Retinal pigment epithelial cell (primary cell): ENCODE measurements around the gene ANKRD10.
"Not testable (repeated sequence)": the region's sequence is repeated elsewhere in the genome, so short reads cannot be mapped to it uniquely, and the experiment has no call there.

Experiments used
- DNase-seq: peaks from one replicate; pipeline ENCODE4 v3.0.0-alpha.2; 2010; ENCODE audit warnings: low read depth
- H3K4me3 ChIP-seq: 2 replicates; pipeline ENCODE4 v1.5.1; 2011; ENCODE audit warnings: mild to moderate bottlenecking, low read length, control low read depth, moderate library complexity
- TF ChIP-seq, protein P1 (sequence below): conservative IDR thresholded peaks from 2 replicates; pipeline ENCODE4 v1.5.1; 2011; ENCODE audit warnings: low read depth, low read length, control low read depth, inconsistent platforms

ANKRD10 gene

DNA sequence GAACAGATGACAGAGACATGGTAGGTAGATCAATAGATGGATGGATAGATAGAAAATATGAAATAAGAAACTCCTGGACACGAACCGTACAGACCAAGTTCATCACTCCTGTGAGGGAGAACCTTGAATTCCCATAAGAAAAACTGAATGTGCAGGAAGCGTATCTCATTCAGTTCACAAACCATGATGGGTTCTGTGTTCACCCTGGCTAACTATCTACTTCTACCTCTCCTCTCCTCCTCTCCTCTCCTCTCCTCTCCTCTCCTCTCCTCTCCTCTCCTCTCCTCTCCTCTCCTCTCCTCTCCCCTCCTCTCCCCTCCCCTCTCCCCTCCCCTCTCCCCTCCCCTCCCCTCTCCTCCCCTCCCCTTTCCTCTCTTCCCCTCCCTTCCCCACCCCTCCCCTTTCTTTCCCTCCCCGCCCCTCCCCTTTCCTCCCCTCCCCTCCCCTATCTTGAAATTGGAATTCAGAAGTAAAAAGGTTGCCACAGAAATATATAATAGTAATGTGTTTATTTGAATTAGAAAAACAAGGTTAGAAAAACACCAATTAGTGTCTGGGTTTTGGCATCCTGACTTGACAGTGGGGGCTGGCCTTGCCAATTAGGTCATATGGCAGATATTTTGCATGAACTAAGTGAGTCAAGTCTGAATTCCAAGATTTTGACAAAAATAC lies 75.9 kb downstream of the ANKRD10 start:
- TF ChIP-seq, protein P1, sequence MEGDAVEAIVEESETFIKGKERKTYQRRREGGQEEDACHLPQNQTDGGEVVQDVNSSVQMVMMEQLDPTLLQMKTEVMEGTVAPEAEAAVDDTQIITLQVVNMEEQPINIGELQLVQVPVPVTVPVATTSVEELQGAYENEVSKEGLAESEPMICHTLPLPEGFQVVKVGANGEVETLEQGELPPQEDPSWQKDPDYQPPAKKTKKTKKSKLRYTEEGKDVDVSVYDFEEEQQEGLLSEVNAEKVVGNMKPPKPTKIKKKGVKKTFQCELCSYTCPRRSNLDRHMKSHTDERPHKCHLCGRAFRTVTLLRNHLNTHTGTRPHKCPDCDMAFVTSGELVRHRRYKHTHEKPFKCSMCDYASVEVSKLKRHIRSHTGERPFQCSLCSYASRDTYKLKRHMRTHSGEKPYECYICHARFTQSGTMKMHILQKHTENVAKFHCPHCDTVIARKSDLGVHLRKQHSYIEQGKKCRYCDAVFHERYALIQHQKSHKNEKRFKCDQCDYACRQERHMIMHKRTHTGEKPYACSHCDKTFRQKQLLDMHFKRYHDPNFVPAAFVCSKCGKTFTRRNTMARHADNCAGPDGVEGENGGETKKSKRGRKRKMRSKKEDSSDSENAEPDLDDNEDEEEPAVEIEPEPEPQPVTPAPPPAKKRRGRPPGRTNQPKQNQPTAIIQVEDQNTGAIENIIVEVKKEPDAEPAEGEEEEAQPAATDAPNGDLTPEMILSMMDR, result no peak
- no peak for DNase-seq
- H3K4me3 ChIP-seq, result no peak overlapping the region

DNA sequence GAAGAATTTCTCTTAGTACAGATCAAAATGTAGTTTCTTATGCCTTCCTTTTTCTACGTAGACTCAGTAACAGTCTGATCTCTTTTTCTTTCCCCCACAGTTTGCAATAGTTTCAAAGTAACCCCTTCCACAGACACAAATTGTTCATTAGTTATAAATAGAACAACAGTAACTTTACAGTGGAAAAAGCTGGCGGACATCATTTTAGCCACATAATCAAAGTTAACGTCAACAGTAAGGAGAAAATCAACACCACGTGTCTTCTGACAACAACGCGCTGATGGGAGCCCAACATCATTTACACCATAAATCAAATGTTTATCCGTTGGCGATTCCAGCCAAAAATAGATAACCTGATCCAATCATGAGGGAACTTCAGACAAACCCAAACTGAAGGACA lies 76.8 kb downstream of the ANKRD10 start:
- H3K4me3 ChIP-seq, result no peak overlapping the region
- TF ChIP-seq, protein P1, result no peak
- no peak for DNase-seq

DNA sequence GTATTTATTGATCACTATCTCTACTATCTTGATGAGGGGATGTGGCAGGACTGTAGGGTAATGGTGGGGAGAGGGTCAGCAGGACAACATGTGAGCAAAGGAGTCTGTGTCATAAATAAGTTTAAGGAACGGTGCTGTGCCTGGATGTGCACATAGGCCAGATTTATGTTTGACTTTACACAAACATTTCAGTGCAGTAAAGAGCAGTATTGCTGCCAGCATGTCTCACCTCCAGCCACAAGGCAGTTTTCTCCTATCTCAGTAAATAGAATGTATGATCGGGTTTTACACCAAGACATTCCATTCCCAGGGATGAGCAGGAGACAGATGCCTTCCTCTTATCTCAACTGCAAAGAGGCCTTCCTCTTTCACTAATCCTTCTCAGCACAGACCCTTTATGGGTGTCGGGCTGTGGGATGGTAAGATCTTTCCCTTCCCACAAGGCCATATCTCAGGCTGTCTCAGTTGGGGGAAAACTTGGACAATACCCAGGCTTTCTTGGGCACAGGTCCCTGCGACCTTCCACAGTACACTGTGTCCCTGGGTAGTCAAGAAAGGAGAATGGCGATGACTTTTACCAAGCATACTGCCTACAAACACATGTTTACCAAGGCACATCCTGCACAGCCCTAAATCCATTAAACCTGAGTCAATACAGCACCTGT lies 77.3 kb downstream of the ANKRD10 start:
- H3K4me3 ChIP-seq, DNase-seq: not testable (repeated sequence)

DNA sequence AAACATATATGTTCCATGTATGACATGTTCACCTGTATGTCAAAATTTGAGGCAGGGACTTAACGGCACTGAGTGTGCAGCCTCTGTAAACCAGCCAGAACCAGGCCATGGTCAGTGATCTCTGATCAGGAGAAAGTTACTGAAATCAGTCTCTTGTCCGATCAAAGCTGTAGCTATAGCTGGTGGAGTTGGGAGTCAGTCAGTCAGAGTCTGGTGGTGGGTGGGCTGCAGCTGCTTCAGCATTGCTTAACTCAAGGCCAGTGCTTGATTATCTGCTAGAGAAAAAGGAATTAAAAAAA lies 78.3 kb downstream of the ANKRD10 start:
- TF ChIP-seq, protein P1, result no peak
- no peak for DNase-seq
- H3K4me3 ChIP-seq, result no peak overlapping the region

DNA sequence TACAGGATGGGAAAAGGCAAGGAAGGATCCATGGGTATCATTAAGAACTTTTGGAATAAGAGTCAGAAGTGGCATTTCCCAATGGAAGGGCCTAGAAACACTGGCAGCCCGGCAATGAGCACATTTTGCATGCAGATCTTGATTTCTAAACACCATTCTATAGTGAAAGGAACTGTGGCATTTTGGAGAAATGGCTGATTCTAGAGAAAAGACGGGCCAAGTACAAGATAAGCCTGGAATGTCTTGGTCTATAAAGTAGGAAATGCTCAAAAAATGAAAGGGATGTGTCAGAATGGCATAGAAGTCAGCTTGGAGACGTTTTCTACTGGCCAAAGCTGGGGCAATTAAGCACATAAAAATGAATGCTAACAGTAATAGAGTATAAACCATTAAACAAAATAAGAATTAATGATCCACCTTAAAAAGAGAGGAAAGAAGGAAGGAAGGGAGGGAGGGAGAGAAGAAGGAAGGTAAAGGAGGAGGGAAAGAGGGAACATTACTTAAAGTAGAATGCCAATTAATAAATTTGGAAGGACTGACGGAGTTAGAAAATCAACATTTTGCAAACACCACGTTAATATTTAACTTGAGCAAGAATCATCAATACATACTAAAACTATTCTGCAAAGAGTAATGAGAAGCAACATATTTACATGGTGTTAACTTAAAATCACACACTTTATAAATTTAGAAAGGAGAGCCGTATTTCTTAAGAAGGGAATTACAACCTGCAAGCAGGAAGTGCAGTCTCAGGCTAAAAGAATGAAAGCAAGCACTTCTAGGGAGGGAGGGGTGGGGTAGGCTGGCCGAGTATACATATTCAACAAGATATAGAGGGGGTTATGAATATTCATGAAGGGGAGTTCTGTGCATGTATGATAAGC lies 78.9 kb downstream of the ANKRD10 start:
- no peak overlapping the region for H3K4me3 ChIP-seq
- TF ChIP-seq, protein P1, result no peak
- no peak for DNase-seq

DNA sequence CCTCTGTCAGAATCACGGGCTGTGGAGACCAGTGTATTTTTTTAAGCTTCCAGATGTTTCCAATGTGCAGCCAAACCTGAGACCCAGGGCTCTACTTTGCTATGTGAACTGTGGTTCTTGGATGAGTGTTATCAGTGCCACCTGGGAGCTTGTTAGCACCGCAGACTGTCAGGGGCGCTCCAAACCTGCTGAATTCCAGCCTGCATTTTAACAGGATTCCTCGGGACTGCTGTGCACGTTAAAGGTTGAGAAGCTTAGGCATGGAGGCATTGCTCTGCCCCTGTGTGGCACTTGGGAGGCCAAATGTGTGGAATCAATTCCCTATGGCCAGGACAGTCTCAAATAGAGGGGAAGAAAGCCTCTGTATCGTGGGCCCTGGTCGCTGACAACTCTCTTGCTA lies 80.3 kb downstream of the ANKRD10 start:
- TF ChIP-seq, protein P1, result no peak

DNA sequence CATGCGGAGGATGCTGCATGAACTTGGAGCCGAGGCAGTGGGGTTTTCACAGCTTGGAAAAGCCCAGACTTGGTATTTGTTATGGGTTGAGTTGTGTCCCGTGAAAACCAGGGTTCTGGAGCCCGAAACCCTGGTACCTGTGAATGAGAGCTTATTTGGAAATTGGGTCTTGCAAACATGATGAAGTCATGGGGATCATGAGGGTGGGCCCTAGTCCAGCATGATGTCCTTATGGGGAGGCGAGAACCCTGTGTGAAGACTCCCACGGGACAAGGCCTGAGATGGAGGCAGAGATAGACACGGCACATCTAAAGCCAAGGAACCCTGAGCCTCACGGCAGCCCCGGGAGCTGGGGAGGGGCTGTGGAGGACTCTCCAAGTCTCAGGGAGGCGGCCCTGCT lies 82.3 kb downstream of the ANKRD10 start:
- no peak for DNase-seq
- TF ChIP-seq, protein P1, result no peak
- H3K4me3 ChIP-seq, result no peak overlapping the region

More for the DNA sequence above, 80.3 kb downstream of the ANKRD10 start:
- H3K4me3 ChIP-seq, result no peak overlapping the region
- DNase-seq, result no peak
